Subcutaneous preadipocyte (primary cell): ENCODE data around the gene ITPK1. TPM values are rescaled to one million over a fixed set of nuclear protein-coding genes. Genes with fewer than 3 reads are reported as not detected.

ENCODE experiments used
- total RNA-seq: library from RNA; depleted of rRNA; stranded (reverse); fragments of >200 nt; gene quantifications from 2 replicates; pipeline ENCODE4 v1.2.3, GENCODE V29; 2012

Gene ITPK1
- 13.6 and 19.2 TPM in 2 replicates for total RNA-seq

GRCh38 chr14:93115821-93116675 lies at the start of gene ITPK1:
Gene ITPK1, minus strand, starts transcription at chr14:93115925. Its CDS starts 762 bp downstream, at chr14:93115163.

GRCh38 chr14:92922883-92923743 lies 192.6 kb downstream of the ITPK1 start, which contains the start of gene CHGA:
Gene CHGA, plus strand, starts transcription at chr14:92923150. Its CDS starts 210 bp downstream, at chr14:92923360.

Other genes starting within 250 kb of the ITPK1 start
- not detected in 2 replicates for gene CHGA, start 192.8 kb downstream of the ITPK1 start, total RNA-seq
- gene MOAP1, start 69.0 kb upstream of the ITPK1 start, total RNA-seq = 6.2 and 8.2 TPM in 2 replicates
- gene LYSET, start 69.4 kb upstream of the ITPK1 start, total RNA-seq = 3.7 and 7.2 TPM in 2 replicates
- 10.9 and 15.8 TPM in 2 replicates for gene GON7, start 91.1 kb upstream of the ITPK1 start, total RNA-seq
- 32.6 and 33.1 TPM in 2 replicates for gene UBR7, start 91.3 kb upstream of the ITPK1 start, total RNA-seq
- 20.6 and 24.6 TPM in 2 replicates for gene BTBD7, start 217.1 kb upstream of the ITPK1 start, total RNA-seq
- gene COX8C, start 231.3 kb upstream of the ITPK1 start, total RNA-seq = not detected in 2 replicates